OCI-LY3 (cell line): ENCODE measurements around the gene LOXL1.

Experiments used
- H2AFZ ChIP-seq: fragments of 200-600, 300-600 bp; shearing (Covaris generic); 2 replicates; pipeline ENCODE4 v1.6.0; 2014; ENCODE audit warnings: antibody characterized with exemption, low read depth, low read length
- H3K27ac ChIP-seq: fragments of 200-600, 300-600 bp; sonication (generic); 2 replicates; pipeline ENCODE4 v1.5.1; 2014; ENCODE audit warnings: mild to moderate bottlenecking, low read length, moderate library complexity, mixed read lengths
- H3K27me3 ChIP-seq: fragments of 200-600, 300-600 bp; sonication (generic); 2 replicates; pipeline ENCODE4 v1.6.1; 2014; ENCODE audit warnings: low read depth, low read length, mixed read lengths
- H3K36me3 ChIP-seq: fragments of 200-600, 300-600 bp; sonication (generic); replicated peaks from 2 replicates; pipeline ENCODE3; 2014; ENCODE audit warnings: low read depth, low read length, mixed read lengths
- H3K4me1 ChIP-seq: fragments of 300-600, 200-600 bp; sonication (generic); 2 replicates; pipeline ENCODE4 v1.6.1; 2014; ENCODE audit warnings: low read length, mixed read lengths
- H3K4me2 ChIP-seq: fragments of 200-600, 300-600 bp; sonication (generic); 2 replicates; pipeline ENCODE4 v1.6.1; 2014; ENCODE audit warnings: low read length, mixed read lengths
- H3K4me3 ChIP-seq: fragments of 300-600, 200-600 bp; sonication (generic); 2 replicates; pipeline ENCODE4 v1.5.1; 2014; ENCODE audit warnings: antibody characterized with exemption, mild to moderate bottlenecking, low read length, moderate library complexity
- H3K79me2 ChIP-seq: fragments of 300-600, 200-600 bp; shearing (Covaris generic); 2 replicates; pipeline ENCODE4 v1.6.1; 2014; ENCODE audit warnings: mild to moderate bottlenecking, low read length, mixed read lengths
- H3K9ac ChIP-seq: fragments of 300-600, 200-600 bp; shearing (Covaris generic); 2 replicates; pipeline ENCODE4 v1.6.0; 2014; ENCODE audit warnings: mild to moderate bottlenecking, low read length, moderate library complexity
- H3K9me3 ChIP-seq: fragments of 200-600, 300-600 bp; shearing (Covaris generic); 2 replicates; pipeline ENCODE4 v1.6.1; 2014; ENCODE audit warnings: low read length, mixed read lengths; ENCODE audit not compliant: insufficient read depth
- H4K20me1 ChIP-seq: fragments of 200-600, 300-600 bp; sonication (generic); 2 replicates; pipeline ENCODE4 v1.6.1; 2016; ENCODE audit warnings: low read length, mixed read lengths; ENCODE audit not compliant: insufficient read depth
- EZH2phosphoT487 ChIP-seq: fragments of 200-600 bp; shearing (Covaris generic); IDR thresholded peaks from 2 replicates; pipeline ENCODE4 v1.6.1; 2018; ENCODE audit warnings: antibody characterized with exemption, mixed run types, low read depth
- TF ChIP-seq, protein P1 (sequence below): fragments of 200-600, 300-600 bp; sonication (generic); IDR thresholded peaks from 2 replicates; pipeline ENCODE4 v1.5.1; 2014; ENCODE audit warnings: antibody characterized with exemption, low read length, low read depth

The LOXL1 gene

DNA sequence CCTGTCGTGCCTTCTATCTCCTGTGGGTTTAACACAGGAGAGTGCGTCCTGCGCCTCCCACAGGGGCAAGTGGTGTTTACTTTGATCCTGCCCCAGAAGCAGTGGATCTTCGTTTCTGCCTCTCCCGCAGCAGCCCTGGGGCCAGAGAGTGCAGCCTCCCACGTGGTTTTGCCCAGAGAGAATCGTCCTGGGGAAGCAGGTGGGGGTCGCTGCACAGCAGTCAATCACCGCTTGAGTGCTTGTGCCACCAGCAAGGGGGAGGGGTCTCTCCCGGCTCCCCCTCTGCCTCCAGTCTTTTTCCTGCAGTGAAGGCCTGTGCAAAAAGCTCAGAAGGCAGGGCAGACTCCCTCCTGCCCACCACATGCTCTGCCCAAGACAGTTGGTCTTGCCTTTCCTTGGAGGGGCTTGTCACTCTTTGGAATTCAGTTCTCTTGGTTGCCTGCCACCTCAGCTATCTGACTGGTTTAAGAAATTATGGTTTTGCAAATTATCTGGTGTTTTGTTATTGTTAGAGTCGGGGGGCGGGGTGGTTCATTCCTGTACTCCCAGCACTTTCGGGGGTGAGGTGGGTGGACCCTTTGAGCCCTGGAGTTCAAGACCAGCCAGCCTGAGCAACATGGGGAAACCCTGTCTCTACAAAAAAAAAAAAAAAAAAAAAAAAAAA lies 39.0 kb downstream of the LOXL1 start:
- Histone ChIP-seq H4K20me1 (no peaks in the 10 kb centered on the region), H3K36me3 (no peaks in the 10 kb centered on the region), H3K27me3 (no peaks in the 10 kb centered on the region), H3K9ac (peak overlapping the region; percentile 81), H2AFZ (peak overlapping the region; percentile 76), H3K79me2 (no peaks in the 10 kb centered on the region), H3K4me3 (peak overlapping the region; percentile 68), H3K4me1 (peaks cover 43% of the 10 kb centered on the region), H3K4me2 (peak overlapping the region; percentile 83), H3K27ac (peak overlapping the region; percentile 97), H3K9me3 (no peaks in the 10 kb centered on the region)
- TF ChIP-seq, protein P1, sequence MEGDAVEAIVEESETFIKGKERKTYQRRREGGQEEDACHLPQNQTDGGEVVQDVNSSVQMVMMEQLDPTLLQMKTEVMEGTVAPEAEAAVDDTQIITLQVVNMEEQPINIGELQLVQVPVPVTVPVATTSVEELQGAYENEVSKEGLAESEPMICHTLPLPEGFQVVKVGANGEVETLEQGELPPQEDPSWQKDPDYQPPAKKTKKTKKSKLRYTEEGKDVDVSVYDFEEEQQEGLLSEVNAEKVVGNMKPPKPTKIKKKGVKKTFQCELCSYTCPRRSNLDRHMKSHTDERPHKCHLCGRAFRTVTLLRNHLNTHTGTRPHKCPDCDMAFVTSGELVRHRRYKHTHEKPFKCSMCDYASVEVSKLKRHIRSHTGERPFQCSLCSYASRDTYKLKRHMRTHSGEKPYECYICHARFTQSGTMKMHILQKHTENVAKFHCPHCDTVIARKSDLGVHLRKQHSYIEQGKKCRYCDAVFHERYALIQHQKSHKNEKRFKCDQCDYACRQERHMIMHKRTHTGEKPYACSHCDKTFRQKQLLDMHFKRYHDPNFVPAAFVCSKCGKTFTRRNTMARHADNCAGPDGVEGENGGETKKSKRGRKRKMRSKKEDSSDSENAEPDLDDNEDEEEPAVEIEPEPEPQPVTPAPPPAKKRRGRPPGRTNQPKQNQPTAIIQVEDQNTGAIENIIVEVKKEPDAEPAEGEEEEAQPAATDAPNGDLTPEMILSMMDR = no peak; the same call in none of the 2 replicates
- TF ChIP-seq EZH2phosphoT487 = no peak

DNA sequence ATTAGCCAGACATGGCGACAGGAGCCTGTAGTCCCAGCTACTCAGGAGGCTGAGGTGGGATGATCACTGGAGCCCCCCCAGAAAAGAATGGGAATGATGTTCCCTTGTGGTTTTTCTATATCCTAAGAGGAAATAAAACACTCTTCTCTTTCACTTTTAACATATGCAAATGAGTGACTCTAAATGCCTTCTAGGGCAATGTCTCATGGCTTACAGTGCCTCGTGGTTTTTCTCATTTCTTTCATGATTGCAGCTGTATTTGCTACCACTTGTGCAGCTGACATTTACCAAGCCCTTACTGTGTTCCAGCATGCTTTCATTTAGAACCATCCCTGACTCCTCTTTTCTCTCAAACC lies 39.5 kb downstream of the LOXL1 start:
- H3K36me3 ChIP-seq = no peaks in the 10 kb centered on the region
- H3K9ac ChIP-seq = peak overlapping the region; percentile 81
- peak overlapping the region; percentile 83 for H3K4me2 ChIP-seq
- peak overlapping the region; percentile 97 for H3K27ac ChIP-seq
- H3K4me3 ChIP-seq = peak overlapping the region; percentile 38
- H3K9me3 ChIP-seq = no peaks in the 10 kb centered on the region
- no peaks in the 10 kb centered on the region for H3K79me2 ChIP-seq
- H2AFZ ChIP-seq = no peak overlapping the region
- no peaks in the 10 kb centered on the region for H3K27me3 ChIP-seq
- peaks cover 43% of the 10 kb centered on the region for H3K4me1 ChIP-seq
- TF ChIP-seq, protein P1 = no peak
- TF ChIP-seq EZH2phosphoT487 = no peak
- no peaks in the 10 kb centered on the region for H4K20me1 ChIP-seq

DNA sequence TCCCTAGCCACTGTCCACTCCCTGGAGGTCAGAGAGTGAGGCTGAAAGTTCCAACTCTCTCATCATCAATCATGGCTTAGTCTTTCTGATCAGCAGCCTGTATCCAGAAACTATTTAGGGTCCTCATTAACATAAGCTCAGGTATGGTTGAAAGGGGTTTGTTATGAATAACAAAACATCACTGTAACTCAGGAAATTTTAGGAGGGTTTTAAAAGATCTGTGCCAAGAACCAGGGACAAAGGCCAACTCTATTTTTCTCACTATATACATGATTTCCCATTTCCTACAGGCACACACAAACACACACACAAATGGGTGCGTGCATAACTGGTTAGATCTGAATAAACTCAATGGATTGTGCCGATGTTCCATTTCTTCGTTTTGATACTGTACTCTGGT lies 42.2 kb downstream of the LOXL1 start:
- Histone ChIP-seq H3K27ac (no peak overlapping the region), H3K27me3 (no peaks in the 10 kb centered on the region), H3K79me2 (no peaks in the 10 kb centered on the region), H2AFZ (no peak overlapping the region), H3K4me2 (no peak overlapping the region), H3K4me3 (no peak overlapping the region), H3K36me3 (no peaks in the 10 kb centered on the region), H3K4me1 (peaks cover 54% of the 10 kb centered on the region), H3K9ac (no peak overlapping the region), H4K20me1 (no peaks in the 10 kb centered on the region), H3K9me3 (no peaks in the 10 kb centered on the region)
- TF ChIP-seq, protein P1 = no peak
- TF ChIP-seq EZH2phosphoT487 = no peak

DNA sequence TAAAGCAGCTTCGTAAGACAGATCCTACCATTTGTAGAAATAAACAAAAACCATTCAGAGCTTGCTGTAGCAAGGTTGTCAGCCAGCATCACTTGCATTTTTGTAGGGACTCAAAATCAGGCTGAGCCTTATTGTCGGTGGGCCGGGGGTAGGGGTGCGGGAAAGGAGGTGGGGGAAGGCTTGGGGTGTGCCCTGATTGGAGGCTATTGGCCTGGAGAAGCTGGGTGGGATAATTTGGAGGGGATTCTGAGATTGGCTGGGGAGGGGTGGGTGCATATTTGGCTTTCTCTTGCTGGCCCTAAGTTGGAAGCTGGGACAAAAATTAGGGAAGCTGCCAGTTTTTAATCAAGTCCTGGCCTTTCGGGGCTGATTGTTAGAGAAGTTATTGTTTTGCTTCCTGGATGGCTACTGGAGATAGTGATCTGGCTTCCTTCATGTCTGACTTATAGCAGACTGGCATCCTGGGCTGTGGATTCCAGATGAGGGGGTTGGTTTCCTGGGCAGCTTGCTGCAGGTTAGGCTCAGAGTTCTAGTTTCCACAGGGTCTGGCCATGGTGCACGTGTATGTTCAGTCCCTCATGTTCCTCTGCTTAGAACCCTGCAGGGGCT lies 43.0 kb downstream of the LOXL1 start:
- H4K20me1 ChIP-seq = no peaks in the 10 kb centered on the region
- no peaks in the 10 kb centered on the region for H3K36me3 ChIP-seq
- no peaks in the 10 kb centered on the region for H3K79me2 ChIP-seq
- 0 out of 2 replicates have a peak overlapping the region, but pooled peaks have one; percentile 35 for H2AFZ ChIP-seq
- no peak overlapping the region for H3K4me3 ChIP-seq
- no peak overlapping the region for H3K27ac ChIP-seq
- H3K9ac ChIP-seq = no peak overlapping the region
- TF ChIP-seq EZH2phosphoT487 = no peak
- TF ChIP-seq, protein P1 = no peak
- no peaks in the 10 kb centered on the region for H3K9me3 ChIP-seq
- no peaks in the 10 kb centered on the region for H3K27me3 ChIP-seq
- no peak overlapping the region for H3K4me2 ChIP-seq
- H3K4me1 ChIP-seq = peaks cover 49% of the 10 kb centered on the region
